Neural cell (in vitro differentiated cells): ENCODE data around the gene SLC36A2.

Experiments
- MXI1 ChIP-seq: fragments of 450-650 bp; conservative IDR thresholded peaks from 2 replicates; pipeline ENCODE4 v1.6.1; 2014; ENCODE audit warnings: antibody characterized with exemption, mild to moderate bottlenecking; ENCODE audit not compliant: poor library complexity, severe bottlenecking
- POLR2AphosphoS5 ChIP-seq: IDR thresholded peaks from 2 replicates; pipeline ENCODE4 v1.6.1; 2012
- RAD21 ChIP-seq: fragments of 450-650 bp; conservative IDR thresholded peaks from 2 replicates; pipeline ENCODE4 v1.6.1; 2014; ENCODE audit warnings: antibody characterized with exemption, mild to moderate bottlenecking, moderate library complexity
- TF ChIP-seq, protein P1 (sequence below): fragments of 450-650 bp; IDR thresholded peaks from 2 replicates; pipeline ENCODE4 v1.5.1; 2014; ENCODE audit warnings: antibody characterized with exemption, mild to moderate bottlenecking, moderate library complexity; ENCODE audit not compliant: poor library complexity, severe bottlenecking

GRCh38 chr5:151383011-151383410 is 35.7 kb upstream of the SLC36A2 start:
- TF ChIP-seq RAD21 (no peak), MXI1 (no peak), POLR2AphosphoS5 (no peak)
- TF ChIP-seq, protein P1, sequence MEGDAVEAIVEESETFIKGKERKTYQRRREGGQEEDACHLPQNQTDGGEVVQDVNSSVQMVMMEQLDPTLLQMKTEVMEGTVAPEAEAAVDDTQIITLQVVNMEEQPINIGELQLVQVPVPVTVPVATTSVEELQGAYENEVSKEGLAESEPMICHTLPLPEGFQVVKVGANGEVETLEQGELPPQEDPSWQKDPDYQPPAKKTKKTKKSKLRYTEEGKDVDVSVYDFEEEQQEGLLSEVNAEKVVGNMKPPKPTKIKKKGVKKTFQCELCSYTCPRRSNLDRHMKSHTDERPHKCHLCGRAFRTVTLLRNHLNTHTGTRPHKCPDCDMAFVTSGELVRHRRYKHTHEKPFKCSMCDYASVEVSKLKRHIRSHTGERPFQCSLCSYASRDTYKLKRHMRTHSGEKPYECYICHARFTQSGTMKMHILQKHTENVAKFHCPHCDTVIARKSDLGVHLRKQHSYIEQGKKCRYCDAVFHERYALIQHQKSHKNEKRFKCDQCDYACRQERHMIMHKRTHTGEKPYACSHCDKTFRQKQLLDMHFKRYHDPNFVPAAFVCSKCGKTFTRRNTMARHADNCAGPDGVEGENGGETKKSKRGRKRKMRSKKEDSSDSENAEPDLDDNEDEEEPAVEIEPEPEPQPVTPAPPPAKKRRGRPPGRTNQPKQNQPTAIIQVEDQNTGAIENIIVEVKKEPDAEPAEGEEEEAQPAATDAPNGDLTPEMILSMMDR = no peak
